ENCODE results near the gene HS3ST2.

The HS3ST2 gene

GRCh38 chr16:22813948-22814710 is at the start of gene HS3ST2:
Gene HS3ST2, plus strand, starts transcription at chr16:22814162. Its CDS starts 449 bp downstream, at chr16:22814611.
- DNase-seq (ENCODE audit: low read depth): no peak

GRCh38 chr16:22764662-22765327 is 49.2 kb upstream of the HS3ST2 start:
- DNase-seq (ENCODE audit: low read depth): no peak

- no peak for DNase-seq (ENCODE audit: low read depth)
These were observed 48.5 kb upstream of the HS3ST2 start for GRCh38 chr16:22765479-22765878.

- no peak for DNase-seq (ENCODE audit: low read depth)
These were observed 43.1 kb upstream of the HS3ST2 start for GRCh38 chr16:22770866-22771265.

DNA sequence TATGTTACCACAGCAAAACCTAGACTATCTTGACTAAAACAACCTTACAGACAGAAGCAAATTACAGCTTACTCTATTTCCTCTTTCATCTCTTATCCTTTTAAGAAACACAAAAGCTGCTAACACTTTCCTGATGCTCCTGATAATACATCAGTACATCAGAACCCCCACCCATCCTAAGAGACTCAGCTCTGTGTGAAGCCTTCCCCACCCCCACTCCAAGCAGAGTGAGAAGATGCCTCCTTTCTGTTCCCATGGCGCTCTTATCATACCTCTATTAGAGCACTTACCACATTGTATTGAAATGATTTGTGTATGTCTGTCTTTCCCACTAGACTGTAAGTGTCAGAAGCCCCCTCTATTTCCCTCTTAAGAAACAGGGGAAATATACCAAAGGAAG is 42.4 kb upstream of the HS3ST2 start:
- no peak for DNase-seq (ENCODE audit: low read depth)

DNA sequence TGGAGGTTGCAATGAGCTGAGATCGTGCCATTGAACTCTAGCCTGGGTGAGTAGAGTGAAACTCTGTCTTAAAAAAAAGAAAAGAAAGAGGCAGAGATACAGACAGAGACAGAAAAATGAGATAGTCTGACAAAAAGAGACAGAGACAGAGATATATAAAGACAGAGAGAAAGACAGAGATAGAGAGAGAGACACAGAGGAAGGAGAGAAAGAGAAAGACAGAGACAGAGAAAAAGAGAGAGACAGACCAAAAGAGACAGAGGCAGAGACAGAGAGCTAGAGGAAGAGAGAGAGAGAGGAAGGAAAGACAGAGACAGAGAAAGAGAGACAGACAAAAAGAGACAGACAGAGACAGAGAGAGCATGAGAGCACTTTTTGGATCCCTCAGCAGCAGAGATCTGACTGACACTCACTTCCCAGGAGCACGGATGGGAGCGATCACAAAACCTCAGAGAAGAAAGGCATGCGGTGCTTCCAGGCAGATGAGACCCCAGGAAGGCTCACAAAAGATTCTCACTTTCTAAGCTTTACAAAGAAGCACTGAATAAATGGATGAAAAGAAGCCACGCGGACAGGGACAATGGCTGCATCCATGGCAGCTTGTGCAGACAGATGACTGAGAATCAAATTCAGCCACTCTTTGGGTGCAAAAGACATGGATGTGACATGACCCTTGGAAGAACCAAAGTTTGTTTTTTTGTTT is 38.6 kb upstream of the HS3ST2 start:
- DNase-seq (ENCODE audit: low read depth): no peak

DNA sequence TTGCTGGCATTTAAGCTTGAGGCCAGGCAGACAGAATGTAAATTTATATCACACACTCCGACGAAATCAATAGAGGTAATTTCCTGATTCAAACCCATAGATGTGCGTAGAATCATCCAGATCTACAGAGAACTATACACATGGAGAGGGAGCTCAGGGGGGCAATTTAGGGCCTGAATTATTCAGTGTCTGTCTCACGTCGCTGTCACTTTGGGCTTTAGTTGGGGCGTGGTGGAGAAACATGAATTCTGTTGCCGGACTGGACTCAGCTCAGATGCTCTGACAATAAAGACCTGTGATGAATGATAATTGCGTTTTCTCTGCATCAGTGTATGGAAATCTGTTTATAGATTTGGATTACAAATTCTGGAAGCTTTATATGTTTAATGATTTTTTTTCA is 32.5 kb upstream of the HS3ST2 start:
- DNase-seq (ENCODE audit: low read depth): no peak

GRCh38 chr16:22782314-22782713 is 31.6 kb upstream of the HS3ST2 start:
- DNase-seq (ENCODE audit: low read depth): no peak

DNA sequence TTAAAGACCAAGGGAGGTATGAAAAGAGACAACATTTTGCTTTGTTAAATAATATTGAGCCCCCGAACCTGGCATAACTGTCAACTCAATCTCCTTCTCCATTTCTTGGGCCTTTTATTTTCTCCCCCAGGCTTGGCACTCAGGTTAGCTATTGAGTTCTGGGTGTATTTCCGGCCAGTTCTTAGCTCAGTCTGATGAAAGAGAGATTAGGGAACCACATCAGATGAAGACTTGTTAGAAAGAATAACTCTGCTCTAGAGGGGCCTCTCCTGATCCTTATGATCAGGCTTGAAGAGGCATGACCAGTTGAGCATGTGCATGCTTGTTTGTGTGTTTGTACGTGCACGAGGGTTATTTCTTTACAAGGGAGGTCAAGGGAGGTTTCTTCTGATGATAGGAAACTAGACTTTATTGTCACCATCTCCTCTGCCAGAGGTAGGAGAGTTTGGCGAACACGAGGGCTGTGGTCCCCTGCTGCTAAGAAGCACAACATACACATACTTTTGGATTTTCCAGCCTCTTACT is 29.2 kb upstream of the HS3ST2 start:
- no peak for DNase-seq (ENCODE audit: low read depth)

GRCh38 chr16:22785552-22785951 is 28.4 kb upstream of the HS3ST2 start:
- DNase-seq (ENCODE audit: low read depth): no peak

- DNase-seq (ENCODE audit: low read depth): no peak
These were observed 27.7 kb upstream of the HS3ST2 start for GRCh38 chr16:22786284-22786683.

GRCh38 chr16:22786691-22787090 is 27.3 kb upstream of the HS3ST2 start:
- no peak for DNase-seq (ENCODE audit: low read depth)

GRCh38 chr16:22787466-22788192 is 26.3 kb upstream of the HS3ST2 start:
- DNase-seq (ENCODE audit: low read depth): no peak

DNA sequence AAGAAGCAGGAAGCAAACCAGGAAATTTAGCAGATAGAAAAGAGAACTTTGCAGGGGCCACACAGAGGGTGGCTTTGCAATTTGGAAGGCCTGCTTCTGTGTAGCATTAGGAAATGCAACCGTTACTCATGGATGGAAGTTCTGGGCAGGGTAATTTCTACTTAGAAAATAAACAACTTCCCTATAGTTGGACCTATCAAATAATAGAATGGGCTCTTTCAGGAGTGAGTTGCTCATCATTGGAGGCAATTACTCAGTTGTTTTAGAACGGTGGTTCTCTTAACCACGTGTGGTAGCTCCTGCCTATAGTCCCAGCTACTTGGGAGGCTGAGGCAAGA is 25.8 kb upstream of the HS3ST2 start:
- DNase-seq (ENCODE audit: low read depth): no peak

- no peak for DNase-seq (ENCODE audit: low read depth)
These were observed 24.5 kb upstream of the HS3ST2 start for GRCh38 chr16:22789281-22789945.

- DNase-seq (ENCODE audit: low read depth): no peak
These were observed 16.4 kb upstream of the HS3ST2 start for GRCh38 chr16:22797551-22797950.

GRCh38 chr16:22799113-22799512 is 14.8 kb upstream of the HS3ST2 start:
- DNase-seq (ENCODE audit: low read depth): no peak

DNA sequence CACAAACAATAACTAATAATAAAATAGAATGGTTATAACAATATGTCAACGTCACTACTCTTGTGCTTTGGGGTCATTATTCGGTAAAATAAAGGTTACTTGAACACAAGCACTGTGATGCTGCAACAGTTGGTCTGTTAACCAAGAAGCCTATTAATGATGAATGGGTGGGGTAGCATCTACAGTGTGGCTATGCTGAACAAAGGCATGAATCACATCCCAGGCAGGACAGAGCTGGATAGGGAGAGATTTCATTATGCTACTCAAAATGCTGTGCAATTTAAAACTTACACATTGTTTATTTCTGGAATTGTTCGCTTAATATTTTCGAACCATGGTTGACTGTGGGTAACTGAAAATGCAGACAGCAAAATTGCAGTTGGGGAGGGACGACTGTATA is 9.1 kb upstream of the HS3ST2 start:
- DNase-seq (ENCODE audit: low read depth): no peak

DNA sequence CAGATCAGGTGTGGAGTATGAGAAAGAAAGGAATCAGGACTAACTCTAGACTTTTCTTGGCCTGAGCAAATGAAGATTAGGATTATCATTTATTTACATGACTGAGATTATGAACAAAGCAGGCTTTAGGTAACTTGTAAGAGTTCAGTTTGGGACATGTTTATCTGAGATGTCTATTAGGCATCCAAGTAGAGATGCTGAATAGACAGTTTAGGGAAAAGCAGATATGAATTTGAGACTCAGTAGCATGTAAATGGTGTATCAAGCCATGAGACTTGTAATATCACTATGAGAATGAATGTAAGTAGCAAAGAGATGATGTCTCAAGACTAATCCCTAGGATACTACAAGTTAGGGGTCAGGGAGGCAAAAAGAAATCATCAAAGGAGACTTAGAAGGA is 8.6 kb upstream of the HS3ST2 start:
- no peak for DNase-seq (ENCODE audit: low read depth)

GRCh38 chr16:22806811-22807210 is 7.2 kb upstream of the HS3ST2 start:
- no peak for DNase-seq (ENCODE audit: low read depth)

- no peak for DNase-seq (ENCODE audit: low read depth)
These were observed 3.7 kb upstream of the HS3ST2 start for GRCh38 chr16:22810226-22810625.
